OCI-LY7 (cell line): ENCODE data around the gene LRRC36. TPM values are rescaled to one million over a fixed set of nuclear protein-coding genes. Genes with fewer than 3 reads are reported as not detected.

Experiments
- BruUV-seq: library from RNA; stranded (reverse); fragments of 400-500 nt; replicated peaks from 2 replicates; lab custom pipeline; 2021; lab: Mats Ljungman, UMichigan
- CTCF ChIA-PET: fragments of 300-600 bp; sonication (Branson Sonifier 250); formaldehyde crosslinking; loops from one replicate; lab custom pipeline; 2022; ENCODE audit warnings: antibody characterized with exemption; ENCODE audit not compliant: unreplicated experiment; lab: Charles Lee
- POLR2A ChIA-PET: fragments of 300-600 bp; sonication (Branson Sonifier 250); formaldehyde crosslinking; loops from one replicate; lab custom pipeline; 2022; ENCODE audit warnings: antibody characterized with exemption; lab: Charles Lee
- DNase-seq: peaks from one replicate; pipeline ENCODE4 v3.0.0-alpha.2; 2015; ENCODE audit warnings: low spot score
- H2AFZ ChIP-seq: fragments of 200-600 bp; sonication (generic), shearing (Covaris generic); 2 replicates; pipeline ENCODE4 v1.6.1; 2014; ENCODE audit warnings: mild to moderate bottlenecking, antibody characterized with exemption, low read length, moderate library complexity
- H3K27ac ChIP-seq: fragments of 200-600 bp; sonication (generic); 2 replicates; pipeline ENCODE4 v1.5.1; 2014; ENCODE audit warnings: mixed run types, low read depth, mild to moderate bottlenecking, moderate library complexity, low read length, inconsistent platforms; ENCODE audit not compliant: poor library complexity, severe bottlenecking
- H3K36me3 ChIP-seq: fragments of 200-600 bp; sonication (generic); 2 replicates; pipeline ENCODE4 v1.6.1; 2014; ENCODE audit warnings: mild to moderate bottlenecking, antibody characterized with exemption, low read length, moderate library complexity, mixed read lengths; ENCODE audit not compliant: insufficient read depth
- H3K4me1 ChIP-seq: fragments of 200-600 bp; sonication (generic); 2 replicates; pipeline ENCODE4 v1.5.1; 2014; ENCODE audit warnings: mild to moderate bottlenecking, low read length; ENCODE audit not compliant: insufficient read depth, poor library complexity, severe bottlenecking
- H3K4me2 ChIP-seq: fragments of 200-600 bp; sonication (generic); 2 replicates; pipeline ENCODE4 v1.6.1; 2014; ENCODE audit warnings: mild to moderate bottlenecking, low read length
- H3K4me3 ChIP-seq: fragments of 200-600 bp; sonication (generic); 2 replicates; pipeline ENCODE4 v1.5.1; 2014; ENCODE audit warnings: mild to moderate bottlenecking, low read depth, low read length; ENCODE audit not compliant: poor library complexity, severe bottlenecking
- H3K79me2 ChIP-seq: fragments of 200-600 bp; sonication (generic); 2 replicates; pipeline ENCODE4 v1.6.1; 2016; ENCODE audit warnings: low read depth, mild to moderate bottlenecking, low read length, moderate library complexity, mixed read lengths; ENCODE audit not compliant: insufficient read depth
- H3K9me2 ChIP-seq: fragments of 200-600 bp; sonication (generic); 2 replicates; pipeline ENCODE4 v1.6.1; 2016; ENCODE audit warnings: mild to moderate bottlenecking, low read length, mixed read lengths; ENCODE audit not compliant: insufficient read depth
- H3K9me3 ChIP-seq: fragments of 200-600 bp; sonication (generic); 2 replicates; pipeline ENCODE4 v1.6.1; 2014; ENCODE audit warnings: mild to moderate bottlenecking, mixed run types, low read length, mixed read lengths
- H4K20me1 ChIP-seq: fragments of 200-600 bp; sonication (generic); 2 replicates; pipeline ENCODE4 v1.6.1; 2014; ENCODE audit warnings: mild to moderate bottlenecking, antibody characterized with exemption, low read length, moderate library complexity, mixed read lengths; ENCODE audit not compliant: insufficient read depth
- EZH2phosphoT487 ChIP-seq: fragments of 200-600 bp; sonication (generic); IDR thresholded peaks from 2 replicates; pipeline ENCODE4 v1.6.1; 2018; ENCODE audit warnings: low read depth, borderline replicate concordance, mild to moderate bottlenecking, mixed run types, antibody characterized with exemption, low read length, moderate library complexity, mixed read lengths
- intact Hi-C: fragments of 100-400 bp; cut with micrococcal nuclease; formaldehyde crosslinking; loops from one replicate; pipeline ENCODE4 v1.10.0; 2022; ENCODE audit not compliant: unreplicated experiment
- total RNA-seq, 2 experiments: library from RNA; depleted of rRNA in 1 of 2; stranded (reverse); fragments of >200 nt in 1 of 2; shearing (Covaris generic) in 1 of 2; gene quantifications; 2 replicates each; pipeline ENCODE4 v1.2.3, GENCODE V29; 2014 to 2022
- TF ChIP-seq, protein P1 (sequence below): fragments of 200-600 bp; sonication (generic); conservative IDR thresholded peaks from 2 replicates; pipeline ENCODE4 v1.5.1; 2014; ENCODE audit warnings: mild to moderate bottlenecking, antibody characterized with exemption, low read length, moderate library complexity, mixed read lengths

The LRRC36 gene
- total RNA-seq, 2 experiments from 2014 or later = not detected

DNA sequence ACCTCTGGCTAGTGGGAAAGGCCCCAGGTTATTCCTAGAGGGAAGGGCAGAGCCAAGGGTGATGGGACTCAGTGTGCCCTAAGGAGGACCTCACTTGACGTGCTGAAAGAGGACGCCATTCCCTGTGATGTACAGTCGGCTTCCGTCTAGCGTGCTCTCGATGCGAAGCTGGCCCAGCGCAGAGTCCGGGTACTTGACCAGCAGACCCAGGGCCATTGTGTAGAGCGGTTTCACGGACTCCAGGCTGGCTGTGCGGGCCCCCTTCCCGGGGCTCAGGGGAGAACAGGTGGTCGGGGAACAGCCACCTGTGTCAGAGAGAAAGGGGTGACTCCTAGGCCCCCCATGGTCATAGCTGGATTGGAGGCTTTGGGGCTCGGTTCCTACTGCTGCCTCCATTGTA is 27.3 kb upstream of the LRRC36 start:
- ChIA-PET CTCF (no interaction called here), POLR2A (no interaction called here)
- Histone ChIP-seq H4K20me1 (no peaks in the 10 kb centered on the region), H2AFZ (no peak overlapping the region), H3K36me3 (no peaks in the 10 kb centered on the region), H3K79me2 (no peaks in the 10 kb centered on the region), H3K27ac (no peak overlapping the region), H3K4me3 (no peak overlapping the region), H3K4me1 (no peaks in the 10 kb centered on the region), H3K4me2 (no peak overlapping the region), H3K9me3 (no peaks in the 10 kb centered on the region), H3K9me2 (no peaks in the 10 kb centered on the region)
- TF ChIP-seq, protein P1, sequence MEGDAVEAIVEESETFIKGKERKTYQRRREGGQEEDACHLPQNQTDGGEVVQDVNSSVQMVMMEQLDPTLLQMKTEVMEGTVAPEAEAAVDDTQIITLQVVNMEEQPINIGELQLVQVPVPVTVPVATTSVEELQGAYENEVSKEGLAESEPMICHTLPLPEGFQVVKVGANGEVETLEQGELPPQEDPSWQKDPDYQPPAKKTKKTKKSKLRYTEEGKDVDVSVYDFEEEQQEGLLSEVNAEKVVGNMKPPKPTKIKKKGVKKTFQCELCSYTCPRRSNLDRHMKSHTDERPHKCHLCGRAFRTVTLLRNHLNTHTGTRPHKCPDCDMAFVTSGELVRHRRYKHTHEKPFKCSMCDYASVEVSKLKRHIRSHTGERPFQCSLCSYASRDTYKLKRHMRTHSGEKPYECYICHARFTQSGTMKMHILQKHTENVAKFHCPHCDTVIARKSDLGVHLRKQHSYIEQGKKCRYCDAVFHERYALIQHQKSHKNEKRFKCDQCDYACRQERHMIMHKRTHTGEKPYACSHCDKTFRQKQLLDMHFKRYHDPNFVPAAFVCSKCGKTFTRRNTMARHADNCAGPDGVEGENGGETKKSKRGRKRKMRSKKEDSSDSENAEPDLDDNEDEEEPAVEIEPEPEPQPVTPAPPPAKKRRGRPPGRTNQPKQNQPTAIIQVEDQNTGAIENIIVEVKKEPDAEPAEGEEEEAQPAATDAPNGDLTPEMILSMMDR = no peak
- TF ChIP-seq EZH2phosphoT487 = no peak
- intact Hi-C loops = no loop called here
- no peak for DNase-seq
- BruUV-seq = no TSS peak

DNA sequence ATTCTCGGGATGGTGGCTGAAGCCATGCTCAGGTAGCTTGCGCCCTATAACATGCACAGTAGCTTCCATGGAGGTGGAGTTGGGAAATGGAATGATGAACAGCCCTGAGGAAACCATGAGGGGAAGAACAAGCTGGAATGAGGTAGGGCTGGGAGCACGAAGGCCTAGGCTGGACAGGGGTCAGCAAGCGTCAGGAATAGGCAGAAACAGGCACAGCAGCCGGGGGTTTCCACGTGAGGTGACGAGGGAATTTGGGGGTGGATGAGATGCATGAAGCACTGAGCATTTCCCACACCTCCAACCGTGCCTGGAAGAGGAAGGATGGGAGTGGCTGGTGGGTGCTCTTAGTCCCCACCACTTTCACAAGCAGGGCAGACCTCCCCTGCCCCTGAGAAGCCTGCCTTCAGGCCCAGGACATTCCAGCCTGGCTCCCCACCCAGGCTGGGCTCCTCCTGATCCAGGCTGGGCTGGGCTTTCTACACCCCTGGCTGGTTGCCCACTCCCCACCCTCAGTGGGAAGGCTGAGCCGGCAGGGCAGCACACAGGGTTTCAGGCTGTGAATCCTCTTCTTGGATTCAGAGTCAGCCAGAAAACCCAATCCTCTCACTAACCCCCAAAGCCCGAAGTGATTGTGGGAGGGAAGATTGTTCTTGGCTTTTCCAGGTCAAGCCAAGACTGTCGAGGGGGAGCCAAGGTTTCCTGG is 25.4 kb upstream of the LRRC36 start:
- no peak overlapping the region for H2AFZ ChIP-seq
- CTCF ChIA-PET = no interaction called here
- intact Hi-C loops = no loop called here
- no peaks in the 10 kb centered on the region for H3K9me2 ChIP-seq
- no peak overlapping the region for H3K4me3 ChIP-seq
- TF ChIP-seq, protein P1 = no peak
- no peak for TF ChIP-seq EZH2phosphoT487
- POLR2A ChIA-PET = no interaction called here
- no peaks in the 10 kb centered on the region for H3K4me1 ChIP-seq
- H3K9me3 ChIP-seq = no peaks in the 10 kb centered on the region
- no peak overlapping the region for H3K27ac ChIP-seq
- BruUV-seq = no TSS peak
- no peaks in the 10 kb centered on the region for H4K20me1 ChIP-seq
- no peaks in the 10 kb centered on the region for H3K36me3 ChIP-seq
- no peak overlapping the region for H3K4me2 ChIP-seq
- no peaks in the 10 kb centered on the region for H3K79me2 ChIP-seq
- DNase-seq = no peak

DNA sequence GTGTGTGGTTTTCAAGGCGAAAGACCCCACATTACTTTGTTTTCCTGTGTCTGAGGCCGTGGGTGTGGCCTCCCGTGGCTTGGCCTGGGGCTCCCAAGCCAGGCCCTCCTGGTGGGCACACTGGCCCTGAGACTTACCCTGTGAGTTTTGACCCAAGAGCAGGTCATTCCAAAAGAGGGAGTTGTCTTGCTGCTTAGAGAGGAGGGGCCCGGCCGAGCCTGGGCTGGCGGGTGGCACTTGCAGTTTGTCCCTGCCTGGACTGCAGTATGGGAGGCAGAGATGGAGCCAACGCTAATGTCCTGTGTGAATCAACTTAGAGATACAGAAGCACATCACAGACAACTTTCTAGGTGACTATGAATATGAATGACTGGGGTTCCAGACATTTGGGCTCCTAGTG is 24.5 kb upstream of the LRRC36 start:
- H3K9me3 ChIP-seq = no peaks in the 10 kb centered on the region
- BruUV-seq = no TSS peak

More for the DNA sequence above, 24.5 kb upstream of the LRRC36 start:
- no peak overlapping the region for H3K4me2 ChIP-seq
- TF ChIP-seq, protein P1 = no peak
- TF ChIP-seq EZH2phosphoT487 = no peak
- no peak for DNase-seq
- no peak overlapping the region for H3K4me3 ChIP-seq
- no peaks in the 10 kb centered on the region for H3K36me3 ChIP-seq
- no peaks in the 10 kb centered on the region for H3K9me2 ChIP-seq
- H3K79me2 ChIP-seq = no peaks in the 10 kb centered on the region
- H3K4me1 ChIP-seq = no peaks in the 10 kb centered on the region
- intact Hi-C loops = no loop called here
- H3K27ac ChIP-seq = no peak overlapping the region
- ChIA-PET POLR2A (no interaction called here), CTCF (no interaction called here)
- H2AFZ ChIP-seq = no peak overlapping the region
- H4K20me1 ChIP-seq = no peaks in the 10 kb centered on the region
